ENCODE data around the gene CHSY1.

CHSY1 gene

GRCh38 chr15:101136381-101137268, 115.2 kb downstream of the CHSY1 start:
- H3K79me2 ChIP-seq (ENCODE audit: insufficient read depth, low read depth), result no peaks in the 10 kb centered on the region
- peak overlapping the region; percentile 20; the same call in 1 of the 2 replicates for H3K9ac ChIP-seq
- H3K4me2 ChIP-seq, result peak overlapping the region; percentile 77; the same call in 1 of the 2 replicates
- H3K27me3 ChIP-seq (ENCODE audit: insufficient read depth, low read depth), result no peaks in the 10 kb centered on the region
- no peak for TF ChIP-seq CTCF (conservative IDR thresholded peaks at IDR 0.05; ENCODE audit: low read depth, low read length)
- H3K4me3 ChIP-seq (IDR thresholded peaks at IDR 0.05; ENCODE audit: insufficient read depth, low read depth, low read length), result no peak overlapping the region
- peak overlapping the region; percentile 78 for H3K27ac ChIP-seq
- H2AFZ ChIP-seq (ENCODE audit: low read depth), result peak overlapping the region; percentile 10; the same call in 1 of the 2 replicates
- no peaks in the 10 kb centered on the region for H3K36me3 ChIP-seq (ENCODE audit: insufficient read depth)
- no peaks in the 10 kb centered on the region for H4K20me1 ChIP-seq (ENCODE audit: insufficient read depth)
- peaks cover 67% of the 10 kb centered on the region for H3K4me1 ChIP-seq (ENCODE audit: low read depth, poor library complexity, severe bottlenecking)

- Histone ChIP-seq H3K36me3 (ENCODE audit: insufficient read depth) (no peaks in the 10 kb centered on the region), H2AFZ (ENCODE audit: low read depth) (peak overlapping the region; percentile 5; the same call in 1 of the 2 replicates), H3K4me2 (peak overlapping the region; percentile 77), H3K4me1 (ENCODE audit: low read depth, poor library complexity, severe bottlenecking) (peaks cover 64% of the 10 kb centered on the region), H3K79me2 (ENCODE audit: insufficient read depth, low read depth) (no peaks in the 10 kb centered on the region), H3K27me3 (ENCODE audit: insufficient read depth, low read depth) (no peaks in the 10 kb centered on the region), H3K9ac (no peak overlapping the region; the same call in 1 of the 2 replicates), H4K20me1 (ENCODE audit: insufficient read depth) (no peaks in the 10 kb centered on the region), H3K4me3 (IDR thresholded peaks at IDR 0.05; ENCODE audit: insufficient read depth, low read depth, low read length) (no peak overlapping the region), H3K27ac (peak overlapping the region; percentile 78)
- no peak for TF ChIP-seq CTCF (conservative IDR thresholded peaks at IDR 0.05; ENCODE audit: low read depth, low read length)
Measured at GRCh38 chr15:101135532-101136166, 116.2 kb downstream of the CHSY1 start.

- H3K4me1 ChIP-seq (ENCODE audit: low read depth, poor library complexity, severe bottlenecking), result peaks cover 60% of the 10 kb centered on the region
- TF ChIP-seq CTCF (conservative IDR thresholded peaks at IDR 0.05; ENCODE audit: low read depth, low read length), result no peak
- no peak overlapping the region for H3K4me3 ChIP-seq (IDR thresholded peaks at IDR 0.05; ENCODE audit: insufficient read depth, low read depth, low read length)
- H3K4me2 ChIP-seq, result peak overlapping the region; percentile 77; the same call in 1 of the 2 replicates
- no peaks in the 10 kb centered on the region for H3K79me2 ChIP-seq (ENCODE audit: insufficient read depth, low read depth)
- H3K27me3 ChIP-seq (ENCODE audit: insufficient read depth, low read depth), result no peaks in the 10 kb centered on the region
- no peak overlapping the region for H3K9ac ChIP-seq
- no peaks in the 10 kb centered on the region for H3K36me3 ChIP-seq (ENCODE audit: insufficient read depth)
- H4K20me1 ChIP-seq (ENCODE audit: insufficient read depth), result no peaks in the 10 kb centered on the region
- H3K27ac ChIP-seq, result no peak overlapping the region
- no peak overlapping the region for H2AFZ ChIP-seq (ENCODE audit: low read depth)
Measured at GRCh38 chr15:101134780-101135179, 117.1 kb downstream of the CHSY1 start.

- H3K36me3 ChIP-seq (ENCODE audit: insufficient read depth), result no peaks in the 10 kb centered on the region
- H3K27me3 ChIP-seq (ENCODE audit: insufficient read depth, low read depth), result no peaks in the 10 kb centered on the region
- no peak overlapping the region for H3K4me2 ChIP-seq
- H2AFZ ChIP-seq (ENCODE audit: low read depth), result no peak overlapping the region
- H3K27ac ChIP-seq, result no peak overlapping the region
- H3K4me3 ChIP-seq (IDR thresholded peaks at IDR 0.05; ENCODE audit: insufficient read depth, low read depth, low read length), result no peak overlapping the region
- H3K4me1 ChIP-seq (ENCODE audit: low read depth, poor library complexity, severe bottlenecking), result peaks cover 60% of the 10 kb centered on the region
- H4K20me1 ChIP-seq (ENCODE audit: insufficient read depth), result no peaks in the 10 kb centered on the region
- no peak for TF ChIP-seq CTCF (conservative IDR thresholded peaks at IDR 0.05; ENCODE audit: low read depth, low read length)
- no peaks in the 10 kb centered on the region for H3K79me2 ChIP-seq (ENCODE audit: insufficient read depth, low read depth)
- H3K9ac ChIP-seq, result no peak overlapping the region
Measured at GRCh38 chr15:101133751-101134261, 118.0 kb downstream of the CHSY1 start.

Measured in KMS-11 (cell line).